ENCODE data around the gene BDNF.

GRCh38 chr11:27658535-27659236 lies 41.6 kb downstream of the BDNF start:
- no peak for TF ChIP-seq POLR2AphosphoS5 (IDR thresholded peaks at IDR 0.05; ENCODE audit: borderline replicate concordance, low read depth, low read length)
- no peak for TF ChIP-seq EZH2 (IDR thresholded peaks at IDR 0.05)
- no peak for TF ChIP-seq FOXP2 (optimal IDR thresholded peaks at IDR 0.05; ENCODE audit: control extremely low read depth, extremely low read length, insufficient read depth)
